Caki2 (cell line): Measurements from ENCODE around the gene PTDSS2. TPM values are rescaled to one million over a fixed set of nuclear protein-coding genes. Genes with fewer than 3 reads are reported as not detected.
"Not testable (repeated sequence)": the region's sequence is repeated elsewhere in the genome, so short reads cannot be mapped to it uniquely, and the experiment has no call there.

Experiments used
- DNase-seq: peaks from one replicate; pipeline ENCODE4 v3.0.0-alpha.2; 2015; ENCODE audit warnings: low read depth
- in situ Hi-C: cut with HindIII; loops from 2 replicates; pipeline ENCODE4 v1.10.0; 2016; ENCODE audit warnings: low sequenced_read_pairs, low pct_unique_long_range_greater_than_20kb, mixed read lengths
- total RNA-seq: library from RNA; depleted of rRNA; stranded (reverse); fragments of >200 nt; shearing (Covaris generic); gene quantifications from 2 replicates; pipeline ENCODE4 v1.2.3, GENCODE V29; 2014; ENCODE audit warnings: low replicate concordance

Gene PTDSS2
- total RNA-seq, 1 experiment from 2014 or later: 50.2 TPM

GRCh38 chr11:507727-508515 is 57.8 kb downstream of the PTDSS2 start:
- in situ Hi-C loops: no loop called here
- DNase-seq: no peak

GRCh38 chr11:508956-509355 is 58.9 kb downstream of the PTDSS2 start:
- in situ Hi-C loops: no loop called here
- DNase-seq: no peak

- in situ Hi-C loops: no loop called here
- no peak for DNase-seq
Measured at GRCh38 chr11:512761-513595, 62.9 kb downstream of the PTDSS2 start.

- in situ Hi-C loops: no loop called here
- no peak for DNase-seq
Measured at GRCh38 chr11:514606-515005, 64.5 kb downstream of the PTDSS2 start.

- in situ Hi-C loops: no loop called here
- no peak for DNase-seq
Measured at GRCh38 chr11:515131-515530, 65.1 kb downstream of the PTDSS2 start.

GRCh38 chr11:516400-516799 is 66.3 kb downstream of the PTDSS2 start:
- in situ Hi-C loops: no loop called here
- no peak for DNase-seq

- in situ Hi-C loops, DNase-seq: not testable (repeated sequence)
Measured at GRCh38 chr11:516918-517685, 67.0 kb downstream of the PTDSS2 start.

GRCh38 chr11:518463-519202 is 68.6 kb downstream of the PTDSS2 start:
- in situ Hi-C loops: no loop called here
- peak; percentile 98 for DNase-seq

- in situ Hi-C loops: no loop called here
- DNase-seq: no peak
Measured at GRCh38 chr11:520428-521176, 70.5 kb downstream of the PTDSS2 start.

GRCh38 chr11:521177-521688 is 71.2 kb downstream of the PTDSS2 start:
- in situ Hi-C loops: no loop called here
- DNase-seq: no peak

GRCh38 chr11:526192-526591 is 76.1 kb downstream of the PTDSS2 start:
- in situ Hi-C loops: no loop called here
- no peak for DNase-seq

- in situ Hi-C loops: no loop called here
- no peak for DNase-seq
Measured at GRCh38 chr11:528166-528814, 78.2 kb downstream of the PTDSS2 start.

GRCh38 chr11:528815-529727 is 79.0 kb downstream of the PTDSS2 start:
- no peak for DNase-seq
- in situ Hi-C loops: no loop called here

GRCh38 chr11:529728-530411 is 79.8 kb downstream of the PTDSS2 start:
- DNase-seq: no peak
- in situ Hi-C loops: no loop called here
